Hematopoietic multipotent progenitor cell treated with erythropoietin and hydrocortisone succinate and interleukin-3 and kit ligand, for 6 days (in vitro differentiated cells): Measurements from ENCODE around the gene TRIOBP.

Source experiments
- DNase-seq: peaks from one replicate; pipeline ENCODE4 v3.0.0-alpha.2; 2015

TRIOBP gene

DNA sequence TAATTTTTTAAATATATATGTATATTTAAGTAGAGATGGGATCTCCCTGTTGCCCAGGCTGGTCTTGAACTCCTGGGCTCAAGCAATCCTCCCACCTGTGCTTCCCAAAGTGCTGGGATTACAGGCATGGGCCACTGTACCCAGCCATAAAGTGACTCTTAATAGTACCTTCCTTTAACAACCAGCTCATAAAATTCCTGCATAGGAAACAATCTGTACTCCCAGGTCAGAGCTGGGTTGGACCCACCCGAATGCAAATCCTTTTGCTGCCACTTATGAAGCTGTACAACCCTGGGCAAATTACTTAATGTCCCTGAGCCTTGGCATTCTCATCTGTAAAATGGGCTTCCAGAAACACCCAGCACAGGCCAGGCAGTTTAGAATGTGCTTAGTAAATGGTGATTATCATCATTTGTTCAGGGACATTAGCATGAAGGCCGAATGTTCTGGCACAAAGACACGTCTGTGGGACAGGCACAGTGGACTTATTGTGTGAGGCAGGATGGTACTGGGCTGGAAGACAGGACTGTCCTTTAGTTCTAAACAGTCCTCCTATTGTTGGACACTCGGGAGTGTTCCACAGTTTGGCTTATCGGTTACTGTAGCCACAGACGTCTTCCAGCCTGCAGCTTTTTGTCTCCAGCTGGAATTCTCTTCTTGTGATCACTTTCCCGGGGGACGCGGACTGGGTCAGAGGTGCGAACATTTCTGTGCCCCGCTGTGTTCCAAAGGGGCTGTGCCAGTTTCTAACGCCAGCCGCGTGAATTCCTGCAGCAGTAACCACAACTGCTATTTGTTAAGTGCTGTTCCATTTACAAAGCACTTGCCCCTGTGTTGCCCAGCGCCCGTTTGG, 32.4 kb upstream of the TRIOBP start:
- no peak for DNase-seq

- no peak for DNase-seq
Observed at GRCh38 chr22:37665487-37665886, 31.4 kb upstream of the TRIOBP start.

- no peak for DNase-seq
Observed at GRCh38 chr22:37669586-37669985, 27.3 kb upstream of the TRIOBP start.

DNA sequence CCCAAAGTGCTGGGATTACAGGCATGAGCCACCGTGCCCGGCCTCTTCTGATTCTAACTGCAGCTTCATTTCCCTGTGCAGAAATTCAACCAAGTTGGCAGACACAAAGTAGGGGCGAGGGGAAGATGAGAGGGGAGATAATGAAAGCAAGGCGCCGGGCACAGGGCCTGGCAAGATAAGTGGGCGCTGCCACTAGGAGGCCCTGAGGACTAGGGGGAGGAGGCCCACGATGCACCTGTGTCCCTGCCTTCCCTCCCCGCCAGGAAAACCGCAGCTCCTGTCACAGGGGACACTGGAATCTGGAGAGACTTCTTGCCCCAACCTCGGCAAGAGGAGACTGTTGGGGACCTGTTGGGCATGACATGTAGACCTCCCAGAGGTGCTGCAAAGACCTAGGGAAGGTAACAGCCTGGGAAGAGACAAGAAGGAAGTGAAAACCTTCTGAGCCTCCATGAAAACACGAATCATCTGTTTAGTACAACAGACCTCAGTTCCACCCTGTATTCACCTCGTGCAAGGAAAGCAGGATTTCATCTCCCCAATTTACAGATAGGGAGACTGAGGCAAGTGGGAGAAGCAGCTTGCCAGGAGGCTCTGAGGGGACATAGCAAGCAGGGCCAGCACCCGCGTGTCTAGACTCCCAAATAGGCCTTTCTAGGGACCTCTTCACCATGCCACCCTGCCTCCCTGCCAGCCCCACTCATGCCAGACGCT, 24.5 kb upstream of the TRIOBP start:
- DNase-seq = peak; percentile 58

DNA sequence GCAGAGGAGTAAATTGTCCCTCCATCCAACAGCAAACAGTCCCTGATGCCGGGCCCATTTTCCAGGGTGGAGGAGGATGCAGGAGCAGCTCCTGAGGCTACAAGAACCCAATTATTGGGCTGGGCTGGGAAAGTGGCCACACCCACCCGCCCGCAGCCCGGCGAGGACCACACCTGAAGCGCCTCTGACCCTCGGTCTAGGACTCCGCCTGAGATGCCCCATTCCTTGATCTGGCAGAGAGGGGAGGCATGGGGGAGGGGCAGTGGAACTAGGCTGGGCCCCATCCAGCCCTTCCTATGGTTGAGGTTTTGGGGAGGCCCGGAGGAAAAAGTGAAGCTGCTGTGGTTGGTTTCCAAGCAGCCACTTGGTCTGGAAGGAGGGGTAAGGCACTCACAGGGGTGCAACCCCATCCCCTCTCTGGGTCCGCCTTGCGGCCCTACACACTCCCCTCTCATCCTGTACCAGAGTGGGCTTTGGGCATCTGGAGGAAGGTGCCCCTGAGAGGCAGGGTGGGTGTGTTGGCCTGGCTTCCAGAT, 23.9 kb upstream of the TRIOBP start:
- peak; percentile 42 for DNase-seq

DNA sequence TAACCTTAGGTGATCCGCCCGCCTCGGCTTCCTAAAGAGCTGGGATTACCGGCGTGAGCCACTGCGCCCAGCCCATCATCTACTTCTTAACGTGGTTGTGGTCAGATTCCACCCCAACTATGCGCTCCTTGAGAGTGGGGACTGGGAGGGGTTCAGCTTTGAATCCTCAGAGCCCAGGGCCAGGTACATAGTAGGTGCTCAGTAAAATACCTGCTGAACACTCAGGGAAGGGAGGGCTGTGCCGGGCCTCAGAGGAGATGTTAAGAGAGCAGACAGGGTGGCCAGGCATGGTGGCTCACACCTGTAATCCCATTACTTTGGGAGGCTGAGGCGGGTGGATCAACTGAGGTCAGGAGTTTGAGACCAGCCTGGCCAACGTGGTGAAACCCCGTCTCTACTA, 22.6 kb upstream of the TRIOBP start:
- no peak for DNase-seq

DNA sequence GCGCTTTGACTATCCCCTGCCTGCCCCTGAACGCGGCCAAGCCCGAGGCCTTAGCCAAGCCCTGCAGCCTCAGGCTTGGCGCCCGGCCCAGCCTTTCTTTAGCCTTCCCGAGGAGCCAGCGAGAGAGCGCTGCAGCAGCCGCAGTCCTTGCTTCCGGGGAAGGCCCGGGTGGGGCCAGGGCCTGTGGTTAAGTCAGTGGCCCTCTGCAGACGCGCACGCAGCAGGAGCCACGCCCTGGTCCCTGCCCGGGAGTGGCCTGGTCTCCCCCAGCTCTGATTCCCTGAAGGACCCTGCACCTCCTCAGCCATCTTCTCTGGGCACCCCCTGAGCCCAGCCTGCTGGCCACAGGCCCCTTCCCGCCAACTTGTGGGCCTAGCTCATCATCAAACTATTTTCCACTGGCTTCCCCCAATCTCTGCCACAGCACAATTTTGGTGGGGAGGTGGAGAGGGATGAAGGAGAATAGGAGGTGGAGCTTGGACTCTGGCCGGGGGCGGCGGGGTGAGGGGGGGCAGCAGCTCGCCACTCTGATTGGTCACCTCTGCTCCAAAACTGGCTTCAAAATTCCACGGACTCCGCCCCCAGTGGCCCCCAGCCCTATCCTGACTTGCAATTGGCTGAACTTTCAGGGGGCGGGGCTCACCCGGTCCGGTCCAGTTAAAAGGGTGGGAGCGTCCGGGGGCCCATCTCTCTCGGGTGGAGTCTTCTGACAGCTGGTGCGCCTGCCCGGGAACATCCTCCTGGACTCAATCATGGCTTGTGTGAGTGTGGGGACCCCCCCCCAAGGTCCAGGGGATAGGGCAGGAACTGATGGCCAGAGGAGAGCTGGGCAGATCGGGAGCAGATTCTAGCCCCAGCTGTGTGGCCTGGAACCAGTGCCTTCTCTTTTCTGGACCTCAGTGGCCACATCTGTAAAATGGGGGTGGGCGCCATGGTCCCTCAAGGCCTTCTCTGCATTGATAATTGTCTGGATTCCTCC, 21.6 kb upstream of the TRIOBP start, which contains the start of gene LGALS1:
LGALS1 (plus strand) TSS at position 686 of the 979 bp plus-strand sequence; CDS start at position 753, 67 bp downstream.
- DNase-seq = peak; percentile 96

DNA sequence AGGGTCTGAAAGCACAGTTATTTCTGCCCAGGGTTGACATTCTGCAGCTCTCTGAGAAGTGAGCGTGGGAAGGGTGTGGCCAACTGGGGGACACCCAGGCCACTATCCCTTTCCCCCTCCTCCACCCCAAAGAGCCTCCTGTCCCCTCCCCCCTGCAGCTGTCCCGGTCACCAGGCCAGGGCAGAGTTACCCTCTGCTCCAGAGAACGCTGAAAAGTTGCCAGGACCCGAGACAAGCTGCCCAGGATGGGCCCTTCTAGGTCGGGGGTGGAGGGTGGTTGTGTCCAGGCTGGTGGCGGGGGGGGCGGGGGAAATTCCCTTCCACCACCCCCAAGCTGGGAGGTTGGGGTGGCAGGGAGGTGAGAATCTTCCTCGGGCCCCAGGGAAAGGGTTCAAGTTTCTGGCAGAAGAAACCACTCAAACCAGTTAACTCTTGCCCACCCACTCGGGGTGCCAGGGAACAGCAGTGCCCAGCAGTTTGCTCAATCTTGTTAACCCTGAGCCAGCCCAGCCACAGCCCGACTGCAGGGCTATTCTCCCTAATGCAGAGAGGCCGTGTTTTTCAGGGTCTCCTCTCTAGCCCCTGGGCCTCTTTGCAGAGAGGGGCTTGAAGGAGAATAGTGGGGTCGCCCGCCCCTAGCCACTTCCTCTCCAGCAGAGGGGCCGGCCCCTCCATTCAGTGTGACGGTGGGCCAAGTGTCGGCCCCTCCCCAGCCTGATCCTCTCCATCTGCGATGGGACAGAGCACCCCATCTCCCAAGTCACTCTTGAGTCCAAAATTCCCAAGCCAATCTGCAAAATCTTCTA, 20.7 kb upstream of the TRIOBP start:
- peak; percentile 42 for DNase-seq

GRCh38 chr22:37676736-37677492, 19.9 kb upstream of the TRIOBP start:
- peak; percentile 94 for DNase-seq

DNA sequence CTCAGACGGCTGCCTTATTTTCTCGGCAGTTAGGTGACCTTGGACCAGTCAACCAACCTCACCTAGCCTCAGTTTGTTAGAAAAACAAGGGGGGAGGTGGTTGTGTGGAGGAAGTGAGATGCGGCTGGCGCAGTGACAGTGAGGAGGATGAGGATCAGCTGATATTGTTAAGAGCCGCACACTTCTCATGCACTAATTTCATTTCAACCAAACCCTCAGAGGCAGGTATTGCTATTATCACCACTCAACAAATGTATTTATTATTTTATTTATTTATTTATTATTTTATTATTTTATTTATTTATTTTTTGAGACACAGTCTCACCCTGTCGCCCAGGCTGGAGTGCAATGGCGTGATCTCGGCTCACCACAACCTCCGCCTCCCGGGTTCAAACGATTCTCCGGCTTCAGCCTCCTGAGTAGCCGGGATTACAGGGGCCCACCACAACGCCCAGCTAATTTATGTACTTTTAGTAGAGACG, 19.3 kb upstream of the TRIOBP start:
- DNase-seq = no peak

GRCh38 chr22:37678372-37678771, 18.5 kb upstream of the TRIOBP start:
- no peak for DNase-seq

GRCh38 chr22:37679670-37680069, 17.2 kb upstream of the TRIOBP start:
- no peak for DNase-seq

DNA sequence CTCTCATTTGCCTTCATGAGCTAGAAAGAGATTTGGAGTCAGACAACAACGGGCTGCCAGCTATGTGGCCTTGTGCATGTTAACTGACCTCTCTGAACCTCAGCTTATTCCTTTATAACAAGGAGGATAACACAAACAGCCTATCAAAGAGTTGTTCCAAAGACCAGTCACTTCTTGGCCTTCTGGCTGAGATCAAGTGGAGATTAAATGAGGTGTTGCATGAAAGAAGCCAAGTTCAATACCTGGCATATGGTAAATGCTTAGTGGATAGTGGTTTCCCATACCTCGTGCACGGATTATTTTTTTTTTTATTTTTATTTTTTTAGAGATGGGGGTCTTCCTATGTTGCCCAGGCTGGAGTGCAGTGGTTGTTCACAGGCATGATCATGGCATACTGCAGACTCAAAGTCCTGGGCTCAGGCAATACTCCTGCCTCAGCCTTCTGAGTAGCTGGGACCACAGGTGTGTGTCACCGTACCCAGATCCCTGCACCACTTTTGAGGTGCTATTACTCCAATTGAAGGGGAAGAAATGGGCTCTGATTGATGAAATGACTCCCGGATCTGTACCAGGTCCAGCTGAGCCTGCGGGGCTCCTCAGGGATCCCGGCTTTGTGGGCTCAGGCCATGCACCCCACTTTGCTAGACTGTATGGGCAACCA, 16.5 kb upstream of the TRIOBP start:
- no peak for DNase-seq

- no peak for DNase-seq
Observed at GRCh38 chr22:37681001-37681424, 15.8 kb upstream of the TRIOBP start.

- peak; percentile 90 for DNase-seq
Observed at GRCh38 chr22:37681556-37682049, 15.2 kb upstream of the TRIOBP start.

GRCh38 chr22:37684803-37685615, 11.8 kb upstream of the TRIOBP start:
- DNase-seq = no peak

GRCh38 chr22:37686002-37686982, 10.6 kb upstream of the TRIOBP start, which contains the start of gene NOL12:
TSS of gene NOL12 (plus strand) at chr22:37686343. CDS start at chr22:37686393, 50 bp downstream.
- DNase-seq = peak; percentile 94

DNA sequence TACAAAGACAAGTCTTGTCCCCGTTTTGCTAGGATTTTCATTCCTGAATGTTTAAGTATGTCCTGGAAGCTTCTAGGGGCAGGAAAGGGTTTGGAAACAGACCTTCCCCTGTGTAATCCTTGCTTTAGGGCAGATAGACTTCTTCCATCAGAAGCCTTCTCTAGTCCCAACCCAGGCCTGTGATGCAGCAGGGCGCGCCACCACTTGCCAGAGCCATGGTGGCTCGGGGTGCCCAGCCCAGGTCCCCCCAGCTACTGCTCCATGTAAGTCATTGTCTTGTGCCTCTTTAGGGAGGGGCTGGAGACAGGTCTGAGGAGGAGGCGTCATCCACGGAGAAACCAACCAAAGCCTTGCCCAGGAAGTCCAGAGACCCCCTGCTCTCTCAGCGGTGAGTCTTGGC, 6.4 kb upstream of the TRIOBP start:
- no peak for DNase-seq
